Posterior cingulate gyrus (tissue), 11 donors: ENCODE data around the gene SCN3B.
A peak's percentile ranks its signal among the peaks of the same experiment; 100 is the strongest.

ENCODE experiments used
- DNase-seq, 10 donors: peaks; one replicate each; pipeline versions ENCODE4 v3.0.0 to v3.0.0-alpha.2; 2020 to 2021; ENCODE audit warnings: mixed read lengths in 3 of 10
- intact Hi-C: fragments of 100-400 bp; cut with DNase I; formaldehyde crosslinking; loops from one replicate; pipeline ENCODE4 v1.15.1; 2023

The SCN3B gene

GRCh38 chr11:123607781-123608180 is 46.6 kb downstream of the SCN3B start:
- intact Hi-C loops, result no loop called here

DNA sequence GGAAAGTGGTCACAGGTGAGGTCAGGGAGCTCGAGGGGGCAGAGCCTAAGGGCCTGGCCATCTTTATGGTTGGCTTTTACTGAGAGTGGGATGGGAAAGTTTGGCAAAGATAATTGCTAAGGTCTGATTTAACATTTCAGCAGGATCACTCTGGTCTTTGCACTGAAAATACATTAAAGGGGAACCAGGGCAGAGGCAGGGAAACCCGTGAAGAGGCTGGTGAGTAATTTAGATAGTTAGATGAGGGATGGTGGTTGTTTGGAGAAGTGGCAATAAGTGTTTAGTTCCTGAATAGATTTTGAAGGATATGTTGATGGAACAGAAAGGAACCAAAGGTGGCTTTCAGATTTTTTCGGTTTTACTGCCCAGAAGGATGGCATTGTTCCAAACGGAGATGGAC is 50.8 kb downstream of the SCN3B start:
- intact Hi-C loops, result no loop called here
- DNase-seq, result no peak

More at GRCh38 chr11:123607781-123608180, 46.6 kb downstream of the SCN3B start:
- DNase-seq, result no peak

DNA sequence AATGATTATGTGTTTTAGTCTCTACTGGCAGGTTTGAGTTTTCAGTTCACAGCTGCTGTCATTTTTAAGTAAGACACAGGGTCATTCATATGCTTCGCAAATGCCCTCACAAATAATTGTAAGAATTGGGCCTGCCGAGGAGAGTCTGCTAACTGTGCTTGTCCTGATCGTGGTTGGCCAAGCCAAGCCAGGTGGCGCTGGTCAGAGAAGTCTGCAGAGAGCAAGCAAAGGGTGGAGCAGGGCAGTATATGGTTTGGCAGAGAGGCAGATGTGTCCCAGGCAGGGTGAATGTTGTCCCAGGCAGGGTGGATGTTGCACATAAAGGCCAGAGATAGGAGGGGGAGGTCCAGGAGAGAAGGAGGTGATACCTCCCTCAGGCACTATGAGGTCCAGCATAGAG is 52.7 kb downstream of the SCN3B start:
- intact Hi-C loops, result no loop called here
- DNase-seq, result no peak

DNA sequence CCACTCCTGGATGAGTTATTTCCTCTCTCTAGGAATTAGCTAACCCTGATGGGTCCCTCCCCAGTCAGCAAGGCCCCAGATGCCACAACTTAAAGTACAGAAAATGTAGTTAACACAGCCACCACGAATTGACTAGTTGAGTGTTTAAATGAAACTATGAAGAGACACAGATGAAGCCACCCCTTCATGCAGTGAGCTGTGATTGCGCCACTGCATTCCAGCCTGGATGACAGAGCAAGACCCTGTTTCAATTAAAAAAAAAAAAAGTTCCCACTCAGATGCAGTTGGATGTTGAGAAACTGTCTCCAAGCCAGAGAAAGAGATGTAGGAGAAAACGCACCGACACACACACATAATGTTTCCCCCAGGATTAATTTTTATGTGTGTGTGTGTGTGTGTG is 53.3 kb downstream of the SCN3B start:
- intact Hi-C loops, result no loop called here
- DNase-seq, result no peak

- intact Hi-C loops, result no loop called here
- DNase-seq, result no peak
These were observed 56.6 kb downstream of the SCN3B start for GRCh38 chr11:123597859-123598258.

GRCh38 chr11:123594921-123595320 is 59.5 kb downstream of the SCN3B start:
- DNase-seq, result no peak
- intact Hi-C loops, result no loop called here

- intact Hi-C loops, result no loop called here
- no peak for DNase-seq
These were observed 60.1 kb downstream of the SCN3B start for GRCh38 chr11:123594188-123594901.

DNA sequence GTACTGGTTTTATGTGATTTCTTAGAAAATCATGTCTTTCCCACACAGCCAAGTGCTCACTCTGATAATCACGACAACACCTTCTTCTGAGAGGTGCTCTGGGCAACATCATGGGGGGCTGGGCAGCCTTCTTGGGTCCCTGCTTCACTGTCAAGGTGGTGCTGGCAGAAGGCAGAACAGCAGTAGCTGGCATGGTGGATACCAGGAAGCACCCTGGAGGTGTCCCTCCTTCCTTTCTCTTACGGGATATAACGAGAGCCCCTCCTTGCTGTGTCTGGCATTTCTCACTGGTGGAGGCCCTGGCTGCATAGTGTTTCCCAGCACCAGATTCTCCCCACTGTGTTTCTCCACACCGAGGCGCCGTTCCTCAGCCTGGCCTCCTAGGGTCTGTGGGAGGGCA is 60.9 kb downstream of the SCN3B start:
- intact Hi-C loops, result no loop called here
- DNase-seq, result no peak

DNA sequence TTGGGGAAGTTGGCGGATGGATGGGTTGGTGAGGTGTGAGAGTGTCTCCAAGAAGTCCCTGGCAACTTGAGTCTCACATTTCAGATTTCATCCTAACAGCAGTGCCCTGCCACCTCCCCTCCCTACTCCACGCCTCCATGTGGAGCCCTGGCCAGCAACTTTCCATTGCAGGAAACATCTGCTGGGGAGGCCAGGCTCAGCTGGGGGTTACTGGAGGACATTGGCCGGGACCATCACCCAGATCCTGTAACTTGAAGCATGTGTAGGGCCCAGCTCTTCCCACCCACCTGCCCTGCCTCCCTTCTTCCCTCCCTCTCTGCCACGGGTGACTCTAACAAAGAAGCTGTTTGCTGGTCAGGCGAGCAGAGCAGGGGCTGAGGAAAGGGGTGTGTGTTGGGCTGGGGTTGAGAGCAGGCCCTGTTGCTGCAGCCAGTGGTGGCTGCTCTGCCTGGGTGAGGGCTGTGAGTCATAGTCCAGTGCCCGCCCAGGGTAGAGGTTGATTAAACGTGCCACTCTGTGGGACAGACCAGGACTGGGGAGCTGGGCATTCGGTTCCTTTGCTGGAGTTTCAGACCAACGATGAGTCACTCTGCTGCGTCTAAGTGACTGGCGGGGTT is 64.0 kb downstream of the SCN3B start:
- peak in 3 of 10 donors; percentile 36 to 85 (median 46) for DNase-seq
- intact Hi-C loops, result no loop called here

DNA sequence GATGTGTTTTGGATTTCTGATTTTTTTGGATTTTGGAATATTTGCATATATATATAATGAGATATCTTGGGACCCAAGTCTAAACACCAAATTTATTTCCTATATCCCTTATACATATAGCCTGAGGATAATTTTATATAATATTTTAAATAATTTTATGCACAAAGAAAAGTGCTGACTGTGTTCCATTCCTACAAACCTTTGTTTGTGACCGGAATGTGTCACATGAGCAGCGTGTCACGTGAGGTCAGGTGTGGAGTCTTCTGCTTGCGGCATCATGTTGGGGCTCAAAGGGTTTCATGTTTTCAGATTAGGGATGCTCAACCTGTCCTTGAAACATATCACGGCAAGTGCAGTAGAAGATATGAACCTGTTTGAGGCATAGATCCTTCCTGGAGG is 65.6 kb downstream of the SCN3B start:
- intact Hi-C loops, result no loop called here
- DNase-seq, result no peak

DNA sequence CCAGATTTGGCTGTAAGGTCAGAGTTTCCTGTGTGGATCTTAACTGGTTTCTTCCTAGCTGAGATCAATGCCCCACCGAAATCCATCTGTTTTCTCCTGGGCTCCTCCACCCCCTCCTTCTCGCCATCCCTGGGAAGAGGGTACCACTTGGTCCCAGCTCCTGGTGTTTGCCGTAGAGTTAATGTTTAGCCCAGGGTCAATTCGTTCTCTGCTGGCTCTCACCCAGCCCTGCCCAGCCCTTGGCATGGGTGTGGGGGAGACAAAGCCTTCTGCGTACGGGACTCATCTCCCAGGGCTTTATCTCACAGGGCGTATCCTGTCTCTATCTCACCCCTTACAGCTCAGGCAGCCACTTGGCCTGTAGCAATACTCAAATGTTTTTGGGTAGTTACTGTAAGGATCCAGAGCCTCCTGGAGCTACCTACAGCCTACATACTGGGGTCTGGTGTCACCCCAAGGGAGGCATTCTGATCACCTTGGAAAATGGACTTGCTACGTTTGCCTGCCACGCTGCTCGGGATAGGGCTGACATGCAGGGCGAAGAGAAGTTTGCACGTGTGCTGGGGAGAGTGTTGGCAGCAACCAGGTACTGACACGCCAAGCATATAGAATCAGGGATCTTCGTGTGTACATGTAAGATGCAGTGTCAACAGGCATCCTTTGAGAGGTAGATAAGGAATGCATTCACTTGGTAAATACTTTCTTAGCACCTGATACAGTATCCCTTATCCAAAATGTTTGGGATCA is 66.1 kb downstream of the SCN3B start:
- no peak for DNase-seq
- intact Hi-C loops, result no loop called here

DNA sequence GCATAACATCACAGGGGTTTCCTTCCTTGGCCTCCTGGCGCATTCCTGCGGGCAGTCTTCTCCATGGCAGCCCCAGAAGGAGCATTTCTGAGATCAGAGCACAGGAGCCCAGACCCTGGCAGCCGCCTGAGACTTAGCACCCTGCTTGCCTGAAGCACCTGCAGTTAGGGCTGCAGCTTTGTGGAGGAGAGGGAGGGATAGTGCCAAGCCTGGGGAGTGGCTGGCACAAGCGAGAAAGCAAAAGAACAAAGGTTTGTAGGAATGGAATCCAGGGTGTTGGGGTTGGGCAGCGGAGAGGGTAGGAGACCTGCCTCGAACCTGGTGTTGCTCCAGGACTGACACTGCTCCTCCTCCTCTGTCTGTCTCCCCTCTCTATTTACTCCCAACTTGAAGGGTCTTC is 66.9 kb downstream of the SCN3B start:
- intact Hi-C loops, result no loop called here
- no peak for DNase-seq

GRCh38 chr11:123587044-123587443 is 67.4 kb downstream of the SCN3B start:
- intact Hi-C loops, result no loop called here
- peak in 1 of 10 donors; percentile 69 for DNase-seq

GRCh38 chr11:123586568-123586967 is 67.9 kb downstream of the SCN3B start:
- intact Hi-C loops, result no loop called here
- DNase-seq, result no peak

GRCh38 chr11:123585706-123586105 is 68.7 kb downstream of the SCN3B start:
- intact Hi-C loops, result no loop called here

GRCh38 chr11:123585206-123585605 is 69.2 kb downstream of the SCN3B start:
- peak in 1 of 10 donors; percentile 72 for DNase-seq
- intact Hi-C loops, result no loop called here

More at GRCh38 chr11:123585706-123586105, 68.7 kb downstream of the SCN3B start:
- no peak for DNase-seq

- intact Hi-C loops, result loop anchor here (5.0 kb wide), 1 partner anchor 123 kb away; no protein-coding TSS in a partner anchor
- peak in 1 of 10 donors; percentile 67 for DNase-seq
These were observed 69.7 kb downstream of the SCN3B start for GRCh38 chr11:123584737-123585136.

GRCh38 chr11:123584186-123584585 is 70.2 kb downstream of the SCN3B start:
- no peak for DNase-seq
- intact Hi-C loops, result loop anchor here (5.0 kb wide), 1 partner anchor 123 kb away; no protein-coding TSS in a partner anchor

GRCh38 chr11:123582992-123583504 is 71.4 kb downstream of the SCN3B start:
- intact Hi-C loops, result loop anchor here (5.0 kb wide), 1 partner anchor 124 kb away; no protein-coding TSS in a partner anchor
- no peak for DNase-seq

- intact Hi-C loops, result loop anchor here (5.0 kb wide), 1 partner anchor 125 kb away; no protein-coding TSS in a partner anchor
- no peak for DNase-seq
These were observed 72.6 kb downstream of the SCN3B start for GRCh38 chr11:123581651-123582399.
